HG02885 (cell line): ENCODE results near the gene GID4.

Experiments
- ATAC-seq: cut with Tn5 transposase; IDR thresholded peaks from one replicate; pipeline ENCODE4 v1.9.1; 2021; ENCODE audit warnings: mild to moderate bottlenecking; ENCODE audit not compliant: unreplicated experiment, poor library complexity

GID4 gene

DNA sequence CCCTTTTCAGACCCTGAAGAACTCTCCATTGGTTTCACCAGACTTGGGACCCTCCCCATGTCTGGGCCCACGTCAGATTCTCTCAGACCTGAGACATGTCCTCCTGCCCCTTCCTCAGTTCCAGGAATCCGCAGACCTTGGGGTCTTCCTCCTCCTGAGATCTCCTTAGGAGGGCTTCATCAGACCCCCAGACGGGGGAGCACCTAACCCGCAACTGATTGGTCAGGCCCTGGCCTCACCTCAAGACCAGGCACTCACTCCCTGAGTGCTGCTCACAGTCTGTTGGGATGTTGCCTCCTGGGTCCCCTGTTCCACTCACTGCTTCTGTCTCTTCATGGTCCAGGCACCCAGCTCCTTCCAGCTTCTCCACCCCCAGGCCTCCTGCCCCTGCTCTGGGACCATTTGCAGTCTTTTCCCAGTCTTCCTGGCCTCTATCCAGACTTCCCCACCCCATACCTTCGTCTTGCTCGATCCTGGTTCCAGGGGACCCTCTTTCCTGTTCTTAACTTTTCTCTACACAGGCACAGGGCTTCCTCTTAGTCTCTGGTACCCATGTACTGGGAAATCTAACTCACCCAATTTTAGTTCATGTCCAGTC is 1.2 kb downstream of the GID4 start:
- no peak for ATAC-seq

DNA sequence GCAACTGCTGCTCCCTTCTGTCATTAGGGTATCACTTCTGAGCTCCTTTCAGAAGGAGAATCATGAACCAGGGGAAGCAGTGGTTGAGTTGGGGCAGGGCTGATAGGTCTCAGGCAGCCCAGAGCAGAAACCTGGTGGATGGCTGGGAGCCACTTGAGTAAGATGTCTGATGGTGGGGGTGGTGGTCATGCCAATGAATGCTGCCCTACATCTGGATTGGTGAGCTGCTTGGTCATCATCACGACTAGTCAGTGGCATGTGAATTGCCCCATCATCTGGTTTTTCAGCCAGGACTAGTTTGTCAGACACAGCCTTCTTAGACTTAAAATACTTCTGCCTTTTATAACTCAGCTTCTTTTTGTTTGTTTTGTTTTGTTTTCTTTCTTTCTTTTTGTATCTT is 2.6 kb downstream of the GID4 start:
- ATAC-seq = no peak

DNA sequence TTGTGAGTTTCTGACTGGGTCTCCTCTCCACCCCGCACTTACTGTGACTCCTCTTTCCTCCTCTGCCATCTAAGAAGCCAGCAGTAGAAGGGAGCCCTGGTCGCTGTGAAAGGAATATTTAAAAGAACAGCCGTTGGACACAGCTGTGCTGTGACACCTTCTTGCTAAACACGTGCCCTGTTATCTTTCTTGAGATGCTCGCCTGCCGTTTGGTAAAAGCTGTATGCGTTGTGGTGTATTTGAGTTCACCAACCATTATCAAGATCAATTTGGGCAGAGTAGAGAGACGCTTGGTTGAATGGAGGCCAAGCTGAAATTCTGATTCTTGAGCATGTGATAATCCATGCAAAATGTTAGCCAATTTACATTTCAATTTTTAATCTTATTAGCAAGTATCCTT is 3.8 kb downstream of the GID4 start:
- ATAC-seq = no peak

DNA sequence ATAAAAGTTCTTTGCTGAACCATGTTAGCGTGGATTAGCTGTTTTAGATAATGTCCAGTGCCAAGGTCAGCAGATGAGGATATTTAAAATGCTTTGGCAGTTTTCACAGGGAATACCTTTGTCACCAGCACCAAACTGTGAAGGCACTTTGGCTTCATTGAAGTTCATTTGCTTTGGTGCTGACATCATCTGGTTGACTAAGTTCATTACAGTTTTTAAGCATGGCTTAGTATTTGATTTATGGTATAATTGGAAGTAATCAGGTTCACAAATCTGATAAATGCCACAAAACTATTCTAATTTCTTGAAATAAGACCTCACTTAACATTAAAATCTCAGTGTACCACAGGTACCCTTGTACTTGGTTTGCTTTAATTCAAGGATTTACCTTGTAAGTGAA is 4.3 kb downstream of the GID4 start:
- ATAC-seq = no peak

DNA sequence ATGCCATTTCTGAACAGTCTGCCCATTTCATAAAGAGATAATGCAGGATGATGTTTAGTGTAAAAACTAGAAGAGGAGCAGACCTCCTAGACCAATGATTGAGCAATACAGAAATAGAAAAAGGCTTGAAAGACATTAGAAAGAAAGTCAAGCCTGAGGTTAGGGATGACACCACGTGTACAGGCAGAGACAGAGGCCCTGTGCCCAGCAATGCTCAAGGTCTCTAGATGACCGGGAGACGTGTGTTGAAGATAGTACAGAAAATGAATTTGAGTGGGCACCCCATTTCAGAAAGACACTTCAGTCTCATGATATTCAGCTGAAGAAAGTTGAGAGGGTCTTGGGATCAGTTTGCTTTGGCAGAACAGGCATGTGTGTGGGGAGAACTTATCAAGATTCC is 5.4 kb downstream of the GID4 start:
- no peak for ATAC-seq

DNA sequence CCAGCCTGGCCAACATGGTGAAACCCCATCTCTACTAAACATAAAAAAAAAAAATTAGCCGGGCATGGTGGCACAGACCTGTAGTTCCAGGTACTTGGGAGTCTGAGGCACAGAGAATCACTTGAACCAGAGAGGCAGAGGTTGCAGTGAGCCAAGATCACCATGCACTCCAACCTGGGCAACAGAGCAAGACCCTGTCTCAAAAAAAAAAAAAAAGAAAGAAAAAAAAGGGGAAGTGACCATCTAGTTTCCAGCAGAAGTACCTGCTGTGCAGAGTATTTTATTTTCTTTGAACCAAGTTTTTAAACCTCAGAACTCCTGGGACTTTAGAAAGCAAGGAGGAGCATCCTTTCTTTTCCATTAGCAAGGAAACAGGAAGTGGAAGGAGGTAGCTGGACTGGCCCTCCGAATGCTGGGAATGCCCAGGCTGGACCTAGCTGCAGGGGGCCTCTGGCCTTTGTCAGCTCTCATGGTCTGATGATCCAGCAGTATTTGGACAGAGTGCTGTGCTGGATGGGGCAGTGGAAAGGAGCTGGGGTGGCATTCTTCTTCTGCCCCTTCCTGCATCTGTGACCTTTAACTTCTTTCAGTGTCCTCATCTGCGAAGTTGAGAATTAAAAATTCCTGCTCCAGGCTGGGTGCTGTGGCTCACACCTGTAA is 6.6 kb downstream of the GID4 start:
- ATAC-seq = no peak

DNA sequence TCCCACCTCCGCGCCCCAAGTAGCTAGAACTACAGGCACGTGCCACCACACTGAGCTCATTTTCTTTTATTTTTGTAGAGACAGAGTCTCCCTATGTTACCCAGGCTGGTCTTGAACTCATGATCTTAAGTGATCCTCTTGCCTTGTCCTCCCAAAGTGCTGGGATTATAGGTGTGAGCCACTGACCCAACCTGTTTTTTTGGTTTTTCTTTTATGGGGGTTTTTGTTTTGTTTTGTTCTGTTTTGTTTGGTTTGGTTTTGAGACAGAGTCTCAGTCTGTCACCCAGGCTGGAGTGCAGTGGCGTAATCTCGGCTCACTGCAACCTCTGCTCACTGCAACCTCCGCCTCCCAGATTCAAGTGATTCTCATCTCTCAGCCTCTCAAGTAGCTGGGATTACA is 16.4 kb downstream of the GID4 start:
- no peak for ATAC-seq

DNA sequence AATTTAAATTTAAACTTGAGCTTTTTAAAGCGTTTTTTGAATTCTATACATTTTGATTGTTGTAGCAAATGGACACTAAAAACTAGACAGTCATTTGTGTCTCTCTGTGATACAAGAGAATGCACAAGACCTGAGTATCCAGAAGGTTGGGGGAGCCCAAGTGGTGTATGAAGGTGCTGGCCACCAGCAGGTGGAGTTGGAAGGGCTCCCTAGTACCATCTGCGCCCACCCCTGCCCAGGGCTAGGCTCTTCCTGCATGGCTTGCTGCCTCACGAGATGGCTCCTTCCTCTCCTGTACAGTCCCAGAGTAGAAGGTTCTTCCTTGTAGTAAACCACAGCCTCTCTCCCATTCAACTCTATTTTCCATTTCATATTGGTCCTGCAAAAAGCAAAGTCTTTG is 17.0 kb downstream of the GID4 start:
- ATAC-seq = no peak

DNA sequence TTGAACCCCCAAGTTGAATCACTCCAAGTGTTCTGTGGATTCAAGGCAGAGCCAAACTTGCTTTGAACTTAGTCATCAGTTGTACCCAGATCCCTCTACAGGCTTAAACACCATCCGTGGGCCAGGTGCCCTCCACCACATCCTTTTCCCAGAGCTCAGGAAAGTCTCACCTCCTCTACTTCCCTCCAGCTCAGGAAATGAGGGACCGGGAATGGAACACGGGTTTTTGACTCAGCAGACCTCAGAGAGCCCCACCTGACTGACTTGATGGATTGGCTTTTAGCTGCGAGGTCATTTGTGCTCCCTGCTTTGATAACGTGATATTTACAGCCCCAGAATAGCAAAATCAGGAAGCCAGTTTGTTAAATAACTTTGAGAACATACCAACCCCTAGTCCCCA is 20.1 kb downstream of the GID4 start:
- no peak for ATAC-seq

DNA sequence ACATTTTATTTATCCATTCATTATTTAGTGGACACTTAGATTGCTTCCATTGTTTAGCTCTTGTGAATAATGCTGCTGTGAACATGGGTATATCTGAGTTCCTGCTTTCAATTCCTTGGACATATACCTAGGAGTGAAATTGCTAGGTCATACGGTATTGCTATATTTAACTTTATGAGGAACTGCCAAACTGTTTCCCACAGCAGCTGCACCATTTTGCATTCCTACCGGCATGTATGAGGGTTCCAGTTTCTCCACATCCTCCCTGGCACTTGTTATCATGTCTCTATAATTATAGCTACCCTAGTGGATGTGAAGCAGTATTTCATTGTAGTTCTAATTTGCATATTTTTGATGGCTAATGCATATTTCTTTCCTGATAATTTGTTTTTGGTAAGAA is 24.8 kb downstream of the GID4 start:
- ATAC-seq = no peak

DNA sequence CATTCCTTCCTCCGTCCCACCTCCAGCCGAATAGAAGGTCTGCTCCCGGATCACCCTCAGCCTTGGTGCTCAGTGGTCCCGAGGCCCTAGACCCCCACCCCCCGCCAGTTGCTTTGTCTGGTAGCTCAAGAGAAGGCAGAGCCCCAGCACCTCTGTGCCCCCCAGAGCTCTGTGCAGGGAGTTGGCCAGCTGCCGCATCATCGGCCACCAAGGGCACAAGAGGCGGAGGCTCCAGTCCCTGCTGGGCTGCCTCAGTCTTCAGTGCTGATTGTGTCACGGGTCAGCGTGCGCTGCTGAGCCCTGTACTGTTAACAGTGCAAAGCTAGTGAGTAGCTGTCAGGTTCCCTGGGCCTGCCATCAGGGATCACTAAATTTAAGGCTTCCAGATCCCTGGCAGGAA is 26.3 kb downstream of the GID4 start:
- no peak for ATAC-seq

DNA sequence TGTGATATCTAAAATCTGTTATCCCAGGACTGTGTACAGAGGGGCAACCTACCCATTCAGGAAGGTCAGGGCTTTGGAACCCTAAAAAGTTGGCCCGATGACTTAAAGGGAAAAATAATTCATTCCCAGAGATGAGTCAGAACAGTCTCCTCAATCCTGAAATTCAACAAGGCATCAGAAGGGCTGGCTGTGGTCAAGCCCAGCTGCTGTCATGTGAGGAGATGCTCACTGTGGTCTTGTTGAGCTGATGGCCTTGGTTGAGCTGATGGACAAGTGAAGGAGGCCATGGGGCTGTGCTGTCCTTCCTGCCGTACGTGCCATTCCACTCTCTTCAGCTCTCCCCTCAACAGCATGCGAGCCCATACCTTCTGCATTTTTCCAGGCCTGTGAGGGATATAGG is 27.7 kb downstream of the GID4 start:
- ATAC-seq = no peak

DNA sequence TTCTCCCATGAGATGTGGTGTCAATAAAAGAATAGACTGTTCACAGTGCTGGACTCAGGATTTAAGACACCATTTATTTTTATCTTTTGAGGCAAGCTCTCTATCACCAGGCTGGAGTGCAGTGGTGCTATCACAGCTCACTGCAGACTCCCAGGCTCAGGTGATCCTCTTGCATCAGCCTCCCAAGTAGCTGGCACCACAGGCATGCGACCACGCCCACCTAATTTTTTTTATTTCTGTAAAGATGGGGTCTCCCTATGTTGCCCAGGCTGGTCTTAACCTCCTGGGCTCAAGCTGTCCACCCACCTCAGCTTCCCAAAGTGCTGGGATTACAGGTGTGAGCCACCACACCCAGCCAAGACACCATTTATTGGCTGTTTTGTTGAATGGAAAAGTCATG is 29.9 kb downstream of the GID4 start:
- no peak for ATAC-seq

DNA sequence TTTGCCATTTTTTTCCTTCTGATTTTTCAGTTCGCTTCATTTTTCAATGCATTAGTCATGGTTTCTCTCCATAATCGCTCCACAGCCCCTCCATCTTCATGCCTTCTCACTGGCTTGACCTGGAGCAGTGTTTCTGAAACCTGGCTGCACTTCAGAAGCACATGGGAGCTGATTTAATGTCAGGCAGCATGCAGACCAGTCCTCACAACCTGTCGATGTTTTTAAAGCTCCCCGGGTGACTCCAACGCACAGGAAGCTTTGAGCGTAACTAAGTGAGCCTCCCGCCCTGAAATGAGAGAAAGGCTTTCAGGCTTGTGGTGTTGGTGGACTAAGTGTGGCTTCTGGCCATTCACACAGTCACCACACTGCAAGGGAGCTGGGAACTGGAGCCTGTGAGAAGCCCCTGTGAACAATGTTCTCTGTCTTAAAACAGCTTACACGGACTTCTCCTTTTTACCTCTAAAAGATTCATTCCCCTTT is 31.7 kb downstream of the GID4 start:
- ATAC-seq = no peak

DNA sequence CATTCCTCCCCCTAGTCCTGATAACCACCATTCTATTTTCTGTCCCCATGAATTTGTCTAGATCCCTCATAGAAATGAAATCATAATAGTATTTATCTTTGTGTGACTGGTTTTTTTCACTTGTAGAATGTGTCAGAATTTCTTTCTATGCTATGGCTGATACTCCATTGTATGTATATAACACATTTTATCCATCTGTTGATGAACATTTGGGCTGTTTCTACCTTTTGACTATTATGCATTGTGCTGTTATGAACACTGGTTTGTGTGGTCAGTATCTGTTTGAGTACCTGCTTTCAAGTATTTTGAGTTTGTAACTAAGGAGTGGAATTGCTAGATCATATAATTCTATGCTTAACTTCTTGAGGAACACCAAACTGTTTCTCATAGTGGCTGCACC is 32.5 kb downstream of the GID4 start:
- no peak for ATAC-seq

DNA sequence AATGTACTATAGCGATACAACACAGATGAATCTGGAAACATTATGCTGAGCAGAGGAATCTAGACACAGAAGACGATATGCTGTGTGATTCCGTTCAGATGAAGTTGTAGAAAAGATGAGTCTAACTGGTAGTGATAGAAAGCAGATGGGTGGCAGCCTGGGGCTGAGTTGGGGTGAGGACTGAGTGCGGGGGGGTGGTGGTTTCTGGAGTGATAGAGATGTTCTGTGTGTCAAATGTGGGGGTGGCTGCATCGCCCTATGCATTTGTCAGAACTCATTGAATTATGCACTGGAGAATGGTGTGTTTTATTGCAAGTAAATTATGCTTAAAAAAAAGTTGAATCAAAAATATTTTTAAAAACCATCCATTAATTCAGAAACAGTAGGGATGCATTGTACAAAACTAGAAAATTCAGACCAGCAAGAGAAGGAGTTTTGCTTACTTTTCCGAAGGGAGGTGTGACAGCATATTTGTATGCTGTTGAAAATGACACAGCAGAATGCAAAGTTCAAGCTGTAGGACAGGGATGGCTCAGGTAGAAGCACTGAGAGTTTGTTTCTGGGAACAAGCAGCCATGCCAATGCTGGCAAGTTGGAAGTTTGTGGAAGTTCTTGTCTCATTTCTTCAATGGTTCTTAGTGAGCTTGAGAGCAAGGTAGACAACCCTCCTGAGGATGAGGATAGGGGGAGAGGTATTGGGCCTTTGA is 35.5 kb downstream of the GID4 start:
- no peak for ATAC-seq

DNA sequence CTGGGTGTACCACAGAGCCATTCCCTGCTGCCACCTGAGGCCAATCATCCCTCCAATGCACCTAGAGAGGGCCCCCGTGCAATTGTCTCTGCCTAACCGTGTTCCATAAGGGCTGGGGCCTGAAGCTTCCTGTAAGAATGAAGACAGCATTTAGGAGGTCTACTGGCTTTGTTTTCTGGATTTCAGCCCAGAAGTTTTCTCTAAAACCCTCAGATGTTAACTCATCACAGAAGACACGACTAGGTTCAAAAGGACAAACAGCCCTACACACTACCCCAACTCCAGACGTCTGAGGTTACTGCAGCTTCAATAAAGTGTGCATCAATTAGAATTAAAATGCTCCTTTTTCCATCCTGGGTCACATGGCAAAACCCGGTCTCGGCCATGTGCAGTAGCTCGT is 37.7 kb downstream of the GID4 start:
- no peak for ATAC-seq

DNA sequence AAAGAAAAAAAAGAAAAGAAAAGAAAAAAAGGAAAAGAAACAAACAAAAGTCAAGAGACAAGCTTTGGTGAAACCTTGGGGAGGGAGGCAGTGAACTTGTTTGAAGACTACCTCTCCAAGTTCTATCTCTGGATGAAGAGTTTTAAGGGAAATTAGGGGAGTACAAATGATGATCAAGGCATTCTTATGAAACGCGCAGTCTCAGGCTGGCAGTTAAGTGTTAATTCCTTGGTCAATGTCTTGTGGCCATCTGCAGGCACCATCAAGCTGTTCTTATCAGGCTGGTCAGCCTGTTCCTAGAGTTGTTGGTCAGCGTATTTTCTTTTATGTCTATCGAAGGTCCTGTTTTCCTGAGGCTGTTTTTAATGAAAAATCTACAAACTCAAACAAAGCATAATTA is 40.3 kb downstream of the GID4 start:
- ATAC-seq = no peak

DNA sequence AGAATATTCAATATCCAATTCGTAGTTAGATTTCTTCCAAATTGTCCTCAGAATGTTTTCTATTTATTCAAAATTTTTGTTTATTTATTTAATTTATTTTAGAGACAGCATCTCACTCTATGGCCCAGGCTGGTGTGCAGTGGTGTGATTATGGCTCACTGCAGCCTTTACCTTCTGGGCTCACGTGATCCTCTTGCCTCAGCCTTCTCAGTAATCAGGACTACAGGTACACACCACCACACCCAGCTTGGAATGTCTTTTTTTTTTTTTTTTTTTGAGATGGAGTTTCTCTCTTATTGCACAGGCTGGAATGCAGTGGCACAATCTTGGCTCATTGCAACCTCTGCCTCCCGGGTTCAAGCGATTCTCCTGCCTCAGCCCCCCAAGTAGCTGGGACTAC is 45.0 kb downstream of the GID4 start:
- ATAC-seq = no peak

DNA sequence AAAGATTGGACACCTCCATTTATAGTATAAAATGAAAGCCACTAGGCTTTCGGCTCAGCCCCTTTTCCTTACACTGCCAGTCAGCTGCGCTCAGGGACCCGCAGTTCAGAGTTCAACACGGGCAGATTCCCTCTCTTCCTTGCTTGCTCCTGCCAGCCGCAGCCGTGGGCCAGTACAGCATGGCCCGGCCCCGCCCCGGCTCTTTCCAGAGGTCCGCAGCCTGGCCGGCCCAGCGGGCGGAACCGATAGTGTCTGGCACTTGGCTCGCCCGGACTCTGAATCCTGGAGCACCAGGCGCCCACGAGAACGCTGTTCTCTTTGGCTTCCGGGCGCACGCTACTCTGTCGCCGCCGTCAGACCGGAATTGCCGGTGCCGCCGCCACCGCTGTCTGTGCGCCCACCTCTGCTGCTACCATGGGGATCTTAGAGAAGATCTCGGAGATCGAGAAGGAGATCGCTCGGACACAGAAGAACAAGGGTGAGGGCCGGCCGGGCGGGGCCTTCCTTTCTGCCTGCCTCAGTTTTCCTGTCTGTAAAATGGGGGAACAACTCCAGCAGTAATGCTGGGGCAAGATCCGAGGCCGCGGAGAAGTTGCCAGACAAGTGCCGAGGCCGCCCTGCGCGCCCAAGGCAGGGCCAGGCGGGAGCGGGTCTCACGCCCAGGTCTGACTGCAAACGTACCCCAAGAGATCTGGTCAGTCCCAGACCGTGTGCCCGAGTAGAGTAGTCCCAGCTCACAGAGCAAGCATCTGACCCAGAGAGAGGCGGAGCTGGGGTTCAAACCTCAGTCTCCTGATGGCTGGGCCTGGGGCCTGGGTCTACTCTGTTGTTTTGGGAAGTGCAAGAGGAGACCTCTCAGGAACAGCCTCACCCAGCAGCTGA is 48.6 kb downstream of the GID4 start, which contains the start of gene DRG2:
Gene DRG2 (plus strand): TSS at position 339 of the 882 bp plus-strand sequence. CDS start 76 bp downstream, at position 415.
- peak; percentile 82 for ATAC-seq

DNA sequence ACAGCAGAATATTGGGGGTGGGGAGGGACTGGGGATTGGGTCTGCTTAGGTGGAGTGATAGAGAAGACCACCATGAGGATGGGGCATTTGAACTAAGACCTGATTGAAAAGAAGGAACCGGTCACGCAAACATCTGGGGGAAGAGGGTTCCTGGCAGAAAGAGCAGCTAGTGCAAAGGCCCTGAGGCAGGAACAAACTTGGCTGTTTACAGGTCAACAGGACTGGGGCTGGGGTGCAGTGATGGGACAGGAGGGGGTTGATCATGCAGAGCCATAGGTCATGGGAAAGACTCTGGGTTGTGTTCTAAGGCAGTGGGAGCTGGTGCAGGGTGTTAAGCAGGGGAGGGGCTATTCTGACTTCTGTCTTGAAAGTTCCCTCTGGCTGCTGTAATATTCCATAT is 50.4 kb downstream of the GID4 start:
- no peak for ATAC-seq
